CD4-positive, alpha-beta memory T cell (primary cell): ENCODE measurements around the gene NUP62. TPM values are rescaled to one million over a fixed set of nuclear protein-coding genes. Genes with fewer than 3 reads are reported as not detected.
A peak's percentile ranks its signal among the peaks of the same experiment; 100 is the strongest.

Experiments used
- CTCF ChIA-PET: fragments of 350-600 bp; sonication (Branson Sonifier 250); formaldehyde crosslinking; loops from one replicate; lab custom pipeline; 2021; ENCODE audit warnings: inconsistent platforms; ENCODE audit not compliant: partially characterized antibody; lab: Charles Lee
- POLR2A ChIA-PET: fragments of 350-600 bp; sonication (Branson Sonifier 250); formaldehyde crosslinking; loops from one replicate; lab custom pipeline; 2021; ENCODE audit not compliant: partially characterized antibody; lab: Charles Lee
- DNase-seq, 5 donors: peaks; one replicate each; pipeline versions ENCODE4 v3.0.0 to v3.0.0-alpha.2; 2020 to 2022; ENCODE audit warnings: mixed read lengths in 1 of 5
- H3K27ac ChIP-seq: one replicate; pipeline ENCODE4 v1.7.0; 2013; ENCODE audit warnings: low read depth, low read length
- H3K27me3 ChIP-seq: 2 replicates; pipeline ENCODE4 v1.7.0; 2013; ENCODE audit warnings: mild to moderate bottlenecking, low read length, moderate library complexity; ENCODE audit not compliant: insufficient read depth
- H3K36me3 ChIP-seq: 2 replicates; pipeline ENCODE4 v1.7.0; 2013; ENCODE audit warnings: mild to moderate bottlenecking, low read length, moderate library complexity; ENCODE audit not compliant: insufficient read depth
- H3K4me1 ChIP-seq: 2 replicates; pipeline ENCODE4 v1.7.0; 2013; ENCODE audit warnings: mild to moderate bottlenecking, low read length, moderate library complexity; ENCODE audit not compliant: insufficient read depth
- H3K4me3 ChIP-seq, 2 donors: one replicate each; pipeline ENCODE4 v1.7.0; 2013; ENCODE audit warnings: low read length in 2 of 2, mild to moderate bottlenecking in 1 of 2
- H3K9me3 ChIP-seq, 2 donors: one replicate each; pipeline ENCODE4 v1.7.0; 2013; ENCODE audit warnings: low read length in 2 of 2, control low read depth in 1 of 2; ENCODE audit not compliant: control insufficient read depth in 1 of 2
- H3K27ac Mint-ChIP-seq, 7 donors: one replicate each; pipeline ENCODE4 v1.8.0; 2020 to 2021; ENCODE audit warnings: mixed read lengths in 7 of 7, mild to moderate bottlenecking in 6 of 7, inconsistent platforms in 3 of 7, moderate library complexity in 3 of 7
- H3K27me3 Mint-ChIP-seq, 2 donors: one replicate each; pipeline ENCODE4 v1.8.0; 2020 to 2021; ENCODE audit warnings: mixed read lengths in 2 of 2
- H3K36me3 Mint-ChIP-seq, 2 donors: one replicate each; pipeline ENCODE4 v1.8.0; 2020 to 2021; ENCODE audit warnings: mixed read lengths in 2 of 2, inconsistent platforms in 1 of 2, mild to moderate bottlenecking in 1 of 2
- H3K4me1 Mint-ChIP-seq, 4 donors: one replicate each; pipeline ENCODE4 v1.8.0; 2020 to 2021; ENCODE audit warnings: mixed read lengths in 4 of 4, mild to moderate bottlenecking in 1 of 4
- H3K4me3 Mint-ChIP-seq, 8 donors: one replicate each; pipeline ENCODE4 v1.8.0; 2020 to 2021; ENCODE audit warnings: mixed read lengths in 8 of 8, mild to moderate bottlenecking in 7 of 8, moderate library complexity in 6 of 8, inconsistent platforms in 3 of 8
- H3K9me3 Mint-ChIP-seq, 8 donors: one replicate each; pipeline ENCODE4 v1.8.0; 2020 to 2021; ENCODE audit warnings: mixed read lengths in 8 of 8, mild to moderate bottlenecking in 5 of 8, inconsistent platforms in 3 of 8, moderate library complexity in 1 of 8
- intact Hi-C: fragments of 100-400 bp; cut with micrococcal nuclease; formaldehyde crosslinking; loops from one replicate; pipeline ENCODE4 v1.15.1; 2023
- polyA plus RNA-seq, 2 donors: library from polyadenylated mRNA; unstranded; fragments of 300-500 nt; fragmentation: Illumina TruSeq; gene quantifications; one replicate each; pipeline ENCODE4 v1.2.3, GENCODE V29; 2021
- total RNA-seq, 2 experiments: library from RNA; stranded (reverse); gene quantifications; one replicate each; pipeline ENCODE4 v1.2.3, GENCODE V29; 2021

The NUP62 gene
- total and polyA plus RNA-seq, 4 experiments from 2014 or later: 43.3 to 71.0 (median 66.7) TPM

DNA sequence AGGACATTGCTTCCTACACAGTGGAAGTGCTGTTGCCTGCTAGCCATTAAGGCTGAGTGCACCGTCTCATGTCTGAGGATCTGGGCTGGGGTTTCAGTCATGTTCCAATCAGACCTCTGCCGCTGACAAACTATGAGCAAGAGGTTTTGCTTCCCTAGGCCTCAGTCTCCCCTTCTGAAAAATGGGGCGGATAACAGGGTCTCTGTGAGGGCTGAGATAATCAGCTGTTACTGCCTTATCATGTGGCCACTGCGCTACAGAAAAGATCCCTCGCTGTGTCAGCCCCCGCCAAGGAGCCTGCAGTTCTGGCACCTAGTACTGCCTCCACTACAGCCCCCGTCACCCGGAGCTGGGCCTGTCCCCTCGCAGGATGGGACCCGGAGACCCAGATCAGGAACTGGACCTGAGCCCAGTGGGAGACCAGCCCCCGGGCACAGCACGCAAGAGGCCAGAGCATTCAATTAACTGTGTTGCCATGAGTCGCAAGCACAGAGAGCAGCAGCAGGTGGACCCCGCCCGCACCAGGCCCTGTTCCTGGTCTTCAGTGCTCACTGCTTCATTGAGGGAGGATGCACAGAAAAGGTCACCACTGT, 58.9 kb downstream of the NUP62 start:
- peak overlapping the region in 4 of 8 donors; percentile 57 to 87 (median 80) for H3K4me3 Mint-ChIP-seq
- H3K27me3 ChIP-seq: no peaks in the 10 kb centered on the region
- H3K36me3 ChIP-seq: no peaks in the 10 kb centered on the region
- peaks cover 0 to 3% (median 0%) of the 10 kb centered on the region in 8 donors for H3K9me3 Mint-ChIP-seq
- ChIA-PET POLR2A (interaction anchor here (1.0 to 9.1 kb wide), 6 partner anchors 17 to 230 kb away, joined by 3 to 173 read pairs (median 9); partner anchors contain the start of genes ATF5, MED25, NUP62 and PTOV1), CTCF (interaction anchor here (2.8 kb wide), 1 partner anchor 153 kb away, joined by 10 read pairs; no protein-coding TSS in a partner anchor)
- H3K27me3 Mint-ChIP-seq: no peaks in the 10 kb centered on the region
- H3K4me1 Mint-ChIP-seq: peaks cover 20 to 39% (median 26%) of the 10 kb centered on the region in 4 donors
- H3K27ac ChIP-seq: peak overlapping the region; percentile 66
- H3K27ac Mint-ChIP-seq: peak overlapping the region in 5 of 7 donors; percentile 88 to 94 (median 92)
- H3K4me3 ChIP-seq: peak overlapping the region; percentile 11 to 70
- H3K9me3 ChIP-seq: no peaks in the 10 kb centered on the region
- peaks cover 54% of the 10 kb centered on the region for H3K4me1 ChIP-seq
- no peak for DNase-seq
- peaks cover 0 to 13% of the 10 kb centered on the region in 2 donors for H3K36me3 Mint-ChIP-seq
- intact Hi-C loops: no loop called here

DNA sequence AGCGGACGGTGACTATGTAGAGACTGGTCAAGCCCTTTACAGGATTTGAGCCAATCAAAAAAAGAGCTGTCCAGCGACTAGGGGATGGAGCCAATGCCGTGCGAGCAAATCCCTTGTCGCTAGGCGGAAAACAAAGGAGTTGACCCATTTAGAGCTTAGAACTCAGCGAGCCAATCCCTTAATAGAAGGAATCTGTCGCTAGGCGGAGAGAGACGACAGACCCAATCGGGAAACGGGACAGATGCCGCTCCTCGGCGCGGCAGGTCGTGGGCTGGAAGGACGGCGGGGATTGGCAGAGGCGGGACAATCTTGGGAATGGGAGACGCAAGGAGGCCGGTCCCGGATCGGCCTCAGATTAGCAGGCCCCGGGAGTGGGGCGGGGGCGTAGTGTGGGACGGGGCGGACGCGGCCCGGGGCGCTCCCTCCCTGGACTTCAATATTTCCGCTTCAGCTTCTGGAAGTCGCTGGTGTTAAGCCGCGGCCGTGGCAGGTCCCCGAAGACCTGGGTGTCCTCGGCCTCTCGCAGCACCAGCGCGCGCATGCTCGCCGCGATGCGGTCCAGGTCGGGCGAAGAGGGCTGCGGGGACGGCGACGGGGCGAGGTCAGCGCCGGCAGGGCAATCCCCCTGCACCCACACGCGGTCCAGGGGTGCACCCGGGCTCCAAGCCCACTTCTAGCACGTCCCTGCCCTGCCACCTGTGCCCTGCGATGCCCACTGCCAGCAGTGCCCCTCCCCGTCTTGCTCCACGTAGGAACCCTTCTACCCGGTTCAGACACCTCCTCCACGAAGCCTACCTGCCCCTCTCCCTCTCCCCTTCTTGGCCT, 59.6 kb downstream of the NUP62 start:
- Histone ChIP-seq H3K27ac (peak overlapping the region; percentile 66), H3K27me3 (no peaks in the 10 kb centered on the region), H3K9me3 (no peaks in the 10 kb centered on the region), H3K36me3 (peaks cover 4% of the 10 kb centered on the region), H3K4me3 (peak overlapping the region; percentile 47 to 70), H3K4me1 (peaks cover 53% of the 10 kb centered on the region)
- Mint-ChIP-seq H3K4me1 (peaks cover 17 to 43% (median 23%) of the 10 kb centered on the region in 4 donors), H3K36me3 (peaks cover 0 to 18% of the 10 kb centered on the region in 2 donors), H3K27me3 (no peaks in the 10 kb centered on the region), H3K4me3 (peak overlapping the region in 3 of 8 donors; percentile 78 to 87 (median 81)), H3K27ac (peak overlapping the region in 5 of 7 donors; percentile 88 to 94 (median 92)), H3K9me3 (peaks cover 0 to 3% (median 0%) of the 10 kb centered on the region in 8 donors)
- POLR2A ChIA-PET: interaction anchor here (0.5 to 9.1 kb wide), 24 partner anchors 7 to 995 kb away, joined by 3 to 173 read pairs (median 4); partner anchors contain the start of genes AKT1S1, AP2A1, ATF5 and FUZ
- DNase-seq: peak; percentile 92 to 94 (median 92)
- CTCF ChIA-PET: interaction anchor here (0.6 to 2.8 kb wide), 4 partner anchors 60 to 324 kb away, joined by 4 to 10 read pairs (median 4); partner anchors contain the start of genes ATF5 and NUP62
- intact Hi-C loops: loop anchor here (1.0 to 5.0 kb wide), 4 partner anchors 8 to 1547 kb away; partner anchors contain the start of genes AKT1S1, FUZ, RRAS and TBC1D17

DNA sequence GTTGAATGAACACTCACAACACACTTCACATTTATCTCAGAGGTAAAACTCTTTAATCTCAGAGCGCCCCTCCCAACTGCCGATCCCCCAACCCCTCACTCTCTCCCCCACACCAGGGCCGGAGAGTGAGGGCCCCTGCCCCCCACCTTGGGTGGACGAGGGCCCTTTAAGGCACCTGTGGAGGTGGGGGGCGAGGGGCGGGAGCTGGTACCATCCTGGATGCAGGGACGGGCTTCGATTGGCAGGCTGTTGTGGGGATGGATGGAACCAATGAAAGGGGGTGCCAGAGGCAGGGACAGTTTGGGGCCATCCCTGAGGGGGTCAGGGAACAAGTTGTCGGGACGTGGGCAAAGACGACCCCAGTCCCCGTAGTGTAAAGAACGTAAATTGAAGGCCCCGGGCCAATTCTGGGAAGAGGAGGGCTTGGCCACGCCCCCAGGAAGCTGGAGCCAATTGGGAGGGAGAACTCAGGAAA, 60.3 kb downstream of the NUP62 start:
- Mint-ChIP-seq H3K27me3 (no peaks in the 10 kb centered on the region), H3K27ac (no peak overlapping the region), H3K36me3 (peaks cover 0 to 24% of the 10 kb centered on the region in 2 donors), H3K9me3 (peaks cover 0 to 3% (median 0%) of the 10 kb centered on the region in 8 donors), H3K4me1 (peaks cover 15 to 47% (median 21%) of the 10 kb centered on the region in 4 donors), H3K4me3 (no peak overlapping the region)
- H3K9me3 ChIP-seq: no peaks in the 10 kb centered on the region
- H3K4me3 ChIP-seq: peak overlapping the region; percentile 47 to 70
- CTCF ChIA-PET: interaction anchor here (0.6 to 2.8 kb wide), 4 partner anchors 60 to 323 kb away, joined by 4 to 10 read pairs (median 4); partner anchors contain the start of genes ATF5 and NUP62
- POLR2A ChIA-PET: interaction anchor here (0.5 to 9.1 kb wide), 26 partner anchors 8 to 994 kb away, joined by 3 to 173 read pairs (median 4); partner anchors contain the start of genes AKT1S1, AP2A1, ATF5 and FUZ
- no peak for DNase-seq
- peak overlapping the region; percentile 66 for H3K27ac ChIP-seq
- peaks cover 53% of the 10 kb centered on the region for H3K4me1 ChIP-seq
- H3K27me3 ChIP-seq: no peaks in the 10 kb centered on the region
- H3K36me3 ChIP-seq: peaks cover 11% of the 10 kb centered on the region
- intact Hi-C loops: loop anchor here (1.0 to 5.0 kb wide), 4 partner anchors 8 to 1547 kb away; partner anchors contain the start of genes AKT1S1, FUZ, RRAS and TBC1D17

DNA sequence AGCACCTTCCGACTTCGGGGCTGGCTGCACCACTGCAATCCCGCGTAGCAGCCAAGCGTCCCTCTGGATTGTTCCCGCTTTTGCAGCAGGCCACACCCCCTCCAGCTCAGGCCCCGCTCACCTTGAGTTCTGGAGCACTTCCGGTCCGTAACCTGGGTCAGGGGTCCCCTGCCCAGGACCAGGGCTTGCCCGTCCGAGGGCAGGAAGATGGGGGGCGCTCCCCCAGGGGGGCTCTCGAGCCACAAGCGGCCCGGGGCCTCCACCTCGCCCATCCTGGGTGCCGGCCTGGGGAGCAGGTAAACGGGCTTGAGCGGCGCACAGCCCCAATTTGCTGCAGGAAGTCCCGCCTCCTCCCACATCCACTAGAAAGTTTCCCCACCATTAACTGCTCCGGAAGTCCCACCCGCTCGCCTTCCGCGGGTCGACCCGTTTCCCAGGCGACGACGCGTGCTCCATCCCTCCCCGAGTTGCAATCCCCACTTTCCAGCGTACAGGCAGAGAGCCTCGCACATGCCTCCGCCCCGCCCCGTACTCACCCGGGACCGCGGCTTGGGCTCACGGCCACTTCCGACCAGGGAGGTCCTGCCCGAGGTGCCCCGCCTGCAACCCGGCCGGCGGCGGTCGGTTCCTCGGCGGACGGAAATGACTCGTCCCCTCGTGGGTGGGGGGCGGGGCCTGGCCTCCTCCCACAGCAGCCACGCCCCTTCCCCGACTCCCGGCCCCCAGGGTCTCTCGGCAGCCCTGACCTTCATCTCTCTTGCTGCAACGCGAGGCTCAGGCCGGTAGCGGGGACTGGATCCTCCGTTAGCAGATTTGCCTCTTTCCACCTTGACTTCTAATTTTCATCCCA, 62.1 kb downstream of the NUP62 start, which contains the start of gene PNKP:
Gene PNKP (minus strand): TSS at position 644 of the 850 bp plus-strand sequence. CDS start 372 bp downstream, at position 272.
- Mint-ChIP-seq H3K27ac (peak within 1 kb of the TSS in 2 of 7 donors; percentile 91 to 92), H3K36me3 (peaks cover 4 to 33% of the 10 kb centered on the region in 2 donors), H3K9me3 (peaks cover 0 to 3% (median 0%) of the 10 kb centered on the region in 8 donors), H3K4me1 (peaks cover 17 to 52% (median 25%) of the 10 kb centered on the region in 4 donors), H3K27me3 (no peaks in the 10 kb centered on the region), H3K4me3 (peak within 1 kb of the TSS in 5 of 8 donors; percentile 97 to 100 (median 98))
- H3K9me3 ChIP-seq: no peaks in the 10 kb centered on the region
- peak within 1 kb of the TSS; percentile 95 for H3K27ac ChIP-seq
- intact Hi-C loops: loop anchor here (1.0 to 5.0 kb wide), 4 partner anchors 17 to 1545 kb away; partner anchors contain the start of genes AP2A1 and MED25
- H3K4me3 ChIP-seq: peak within 1 kb of the TSS; percentile 26 to 81
- ChIA-PET CTCF (interaction anchor here (1.0 to 2.8 kb wide), 5 partner anchors 10 to 149 kb away, joined by 3 to 10 read pairs (median 3); partner anchors contain the start of genes AKT1S1, ATF5, FUZ and NUP62), POLR2A (interaction anchor here (0.6 to 9.1 kb wide), 15 partner anchors 10 to 191 kb away, joined by 3 to 173 read pairs (median 3); partner anchors contain the start of genes AKT1S1, AP2A1, ATF5 and FUZ)
- peaks cover 21% of the 10 kb centered on the region for H3K36me3 ChIP-seq
- no peaks in the 10 kb centered on the region for H3K27me3 ChIP-seq
- peak; percentile 88 to 90 (median 89) for DNase-seq
- peaks cover 53% of the 10 kb centered on the region for H3K4me1 ChIP-seq

DNA sequence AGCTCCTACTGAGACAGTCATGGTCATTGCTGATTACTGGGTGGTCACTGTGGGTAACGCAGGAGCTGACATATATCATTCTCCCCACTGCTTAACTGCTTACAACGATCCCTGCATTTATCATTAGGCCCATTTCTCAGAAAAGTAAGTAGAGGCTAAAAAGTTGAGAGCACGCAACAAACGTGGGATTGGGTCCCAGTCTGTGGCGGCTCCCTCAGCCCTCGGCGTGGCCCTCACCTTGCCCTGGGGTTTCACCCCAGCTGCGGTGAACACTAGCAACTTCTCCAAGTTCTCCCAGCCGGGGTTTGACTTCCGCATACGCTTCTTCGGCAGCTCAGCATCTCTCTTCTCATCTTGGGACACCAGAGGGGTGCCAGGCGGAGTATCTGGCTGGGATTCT, 64.4 kb downstream of the NUP62 start:
- DNase-seq: no peak
- ChIA-PET CTCF (interaction anchor here (0.8 to 1.3 kb wide), 2 partner anchors 25 to 147 kb away, joined by 3 to 4 read pairs; no protein-coding TSS in a partner anchor), POLR2A (interaction anchor here (1.1 to 9.1 kb wide), 3 partner anchors 12 to 64 kb away, joined by 3 to 173 read pairs (median 10); partner anchors contain the start of genes AKT1S1, ATF5, PTOV1 and TBC1D17)
- Histone ChIP-seq H3K4me1 (peaks cover 41% of the 10 kb centered on the region), H3K4me3 (no peak overlapping the region), H3K9me3 (no peaks in the 10 kb centered on the region), H3K27ac (no peak overlapping the region), H3K36me3 (peaks cover 31% of the 10 kb centered on the region), H3K27me3 (no peaks in the 10 kb centered on the region)
- Mint-ChIP-seq H3K27me3 (no peaks in the 10 kb centered on the region), H3K4me1 (peaks cover 4 to 39% (median 21%) of the 10 kb centered on the region in 4 donors), H3K4me3 (no peak overlapping the region), H3K9me3 (peaks cover 0 to 3% (median 0%) of the 10 kb centered on the region in 8 donors), H3K27ac (peak overlapping the region in 3 of 7 donors; percentile 30 to 65 (median 48)), H3K36me3 (peaks cover 4 to 42% of the 10 kb centered on the region in 2 donors)
- intact Hi-C loops: loop anchor here (5.0 kb wide), 1 partner anchor 1543 kb away; a partner anchor contains a TSS
